HPDE6-E6E7 (cell line): ENCODE data around the gene SLC5A12.

Experiments
- DNase-seq: peaks from one replicate; pipeline ENCODE4 v3.0.0; 2011; ENCODE audit warnings: missing footprints; ENCODE audit errors: extremely low spot score

Gene SLC5A12

DNA sequence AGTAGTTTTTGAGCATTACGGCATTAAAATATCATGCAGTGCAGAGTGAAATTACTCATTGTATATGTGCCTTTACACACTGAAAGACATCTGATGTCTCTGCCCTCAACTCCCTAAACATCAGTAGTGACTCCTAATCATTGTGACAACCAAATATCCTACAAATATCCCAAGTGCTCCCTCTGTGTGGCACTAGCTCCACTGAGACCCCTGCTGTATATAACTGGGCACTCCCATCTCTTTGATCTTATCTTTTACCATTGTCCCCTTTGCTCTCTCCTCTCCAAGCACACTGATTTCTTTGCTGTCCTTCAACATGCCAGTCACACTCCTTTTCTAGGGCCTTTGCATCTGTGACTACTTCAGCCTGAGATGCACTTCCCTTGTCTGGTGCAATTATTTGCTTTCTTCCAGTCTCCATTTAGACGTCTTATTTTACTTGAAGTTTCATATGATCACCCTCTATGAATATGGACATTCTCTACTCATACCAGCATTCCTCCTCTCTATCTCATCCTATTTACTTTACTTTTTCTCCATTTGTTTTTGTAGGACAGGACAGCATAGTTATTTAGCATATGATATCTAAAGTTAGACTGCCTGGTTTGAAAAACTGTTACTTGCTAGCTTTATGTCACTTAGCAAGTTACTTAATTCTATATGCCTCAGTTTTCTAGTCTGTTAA is 2.4 kb downstream of the SLC5A12 start:
- DNase-seq: no peak

DNA sequence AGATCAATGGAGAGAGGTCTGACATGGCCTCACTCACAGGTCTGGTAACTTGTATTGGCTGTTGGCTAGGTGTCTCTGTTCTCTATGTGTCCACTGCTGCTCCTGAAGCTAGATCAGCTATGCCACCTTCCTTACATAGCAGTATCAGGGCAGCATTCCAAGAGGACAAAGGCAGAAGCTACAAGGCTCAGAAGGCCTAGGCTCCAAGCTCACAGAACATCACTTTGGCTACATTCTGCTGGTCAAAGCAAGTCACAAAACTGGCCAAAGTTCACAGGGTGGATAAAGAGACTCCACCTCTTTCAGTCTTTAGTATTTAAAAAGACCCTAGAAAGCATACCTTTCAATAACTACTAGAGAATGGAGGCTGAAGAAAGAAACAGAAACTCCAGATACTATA is 4.1 kb downstream of the SLC5A12 start:
- DNase-seq: no peak

DNA sequence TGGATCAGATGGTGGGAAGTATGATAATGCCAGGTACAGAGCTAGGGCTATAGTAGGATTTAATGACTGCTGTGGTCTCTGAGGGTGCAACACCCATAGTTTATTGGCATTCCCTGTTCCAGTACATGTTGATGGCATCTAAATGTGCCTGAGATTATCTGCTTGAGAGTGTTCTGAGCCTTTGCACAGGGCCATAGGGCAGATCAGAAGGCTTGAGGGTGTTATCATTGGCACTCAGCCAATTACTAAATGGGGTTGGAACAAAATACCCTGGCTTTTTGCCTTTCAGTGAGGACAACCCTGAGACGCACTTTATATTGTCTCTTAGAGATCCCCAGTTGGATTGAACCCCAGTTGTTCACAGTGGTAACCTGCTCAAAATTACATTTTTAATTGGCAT is 6.7 kb downstream of the SLC5A12 start:
- no peak for DNase-seq

DNA sequence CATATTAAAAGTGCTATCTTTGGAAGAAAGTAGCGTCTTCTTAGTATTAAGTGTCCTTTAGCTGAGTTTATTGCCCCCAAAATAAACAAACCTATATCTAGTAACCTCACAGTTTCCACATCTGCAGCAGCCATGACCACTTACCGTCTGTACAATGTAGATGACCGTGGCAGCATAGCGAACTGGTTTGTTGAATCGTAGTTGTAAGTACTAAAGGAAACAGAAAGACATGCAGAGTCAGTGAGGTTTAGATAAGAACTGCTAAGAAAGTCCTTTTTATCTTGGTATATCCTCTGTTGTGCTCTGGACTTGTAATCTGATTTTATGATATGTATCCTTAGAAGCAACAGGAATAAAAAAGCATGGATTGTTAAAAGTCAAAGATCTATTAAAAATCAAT is 9.4 kb downstream of the SLC5A12 start:
- no peak for DNase-seq

DNA sequence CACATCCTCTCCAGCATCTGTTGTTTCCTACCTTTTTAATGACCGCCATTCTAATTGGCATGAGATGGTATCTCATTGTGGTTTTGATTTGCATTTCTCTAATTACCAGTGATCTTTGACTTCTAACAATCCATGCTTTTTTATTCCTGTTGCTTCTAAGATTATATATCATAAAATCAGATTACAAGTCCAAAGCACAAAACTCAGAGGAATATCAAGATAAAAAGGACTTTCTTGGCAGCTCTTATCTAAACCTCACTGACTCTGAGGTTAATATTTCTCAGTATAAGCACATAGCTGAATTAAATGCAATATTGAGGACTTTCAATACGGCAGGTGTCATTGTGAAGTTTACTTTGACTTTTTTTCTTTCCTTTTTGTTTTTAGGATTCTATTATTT is 11.4 kb downstream of the SLC5A12 start:
- DNase-seq: no peak

DNA sequence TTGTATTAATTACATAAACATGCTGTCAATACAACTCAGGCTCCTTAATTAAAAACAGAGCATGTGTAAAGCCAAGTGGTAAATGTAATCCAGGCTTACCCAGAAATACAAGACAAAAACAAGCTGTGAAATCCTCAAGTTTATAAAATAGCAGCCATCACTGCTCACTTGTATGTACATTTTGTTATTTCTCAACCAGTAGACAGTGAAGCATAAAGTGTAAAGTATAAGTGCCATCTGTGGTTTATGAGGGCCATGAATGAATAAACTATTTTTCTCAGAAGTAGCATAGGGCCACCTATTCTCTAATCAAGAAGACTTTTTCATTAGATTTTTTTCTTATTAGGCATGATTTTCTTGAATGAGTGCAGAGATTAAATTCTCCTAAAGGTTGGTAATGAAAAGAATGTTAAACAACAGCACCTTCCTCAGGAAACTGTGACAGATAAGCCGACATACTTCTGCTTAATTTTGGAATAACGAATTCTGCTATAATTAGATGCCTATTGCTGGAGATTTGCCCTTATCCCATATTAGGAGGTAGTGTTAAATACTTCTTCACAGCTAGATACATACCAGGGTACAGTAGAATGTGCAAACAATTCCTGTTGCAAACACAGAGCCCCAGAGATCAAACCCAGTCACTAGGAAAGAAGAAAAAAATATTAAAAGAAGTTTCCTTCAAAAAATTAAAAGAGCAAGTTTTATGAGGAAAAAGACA is 13.0 kb downstream of the SLC5A12 start:
- DNase-seq: no peak

GRCh38 chr11:26706181-26706580 is 15.7 kb downstream of the SLC5A12 start:
- no peak for DNase-seq

- DNase-seq: no peak
Measured at GRCh38 chr11:26704249-26704648, 17.6 kb downstream of the SLC5A12 start.

DNA sequence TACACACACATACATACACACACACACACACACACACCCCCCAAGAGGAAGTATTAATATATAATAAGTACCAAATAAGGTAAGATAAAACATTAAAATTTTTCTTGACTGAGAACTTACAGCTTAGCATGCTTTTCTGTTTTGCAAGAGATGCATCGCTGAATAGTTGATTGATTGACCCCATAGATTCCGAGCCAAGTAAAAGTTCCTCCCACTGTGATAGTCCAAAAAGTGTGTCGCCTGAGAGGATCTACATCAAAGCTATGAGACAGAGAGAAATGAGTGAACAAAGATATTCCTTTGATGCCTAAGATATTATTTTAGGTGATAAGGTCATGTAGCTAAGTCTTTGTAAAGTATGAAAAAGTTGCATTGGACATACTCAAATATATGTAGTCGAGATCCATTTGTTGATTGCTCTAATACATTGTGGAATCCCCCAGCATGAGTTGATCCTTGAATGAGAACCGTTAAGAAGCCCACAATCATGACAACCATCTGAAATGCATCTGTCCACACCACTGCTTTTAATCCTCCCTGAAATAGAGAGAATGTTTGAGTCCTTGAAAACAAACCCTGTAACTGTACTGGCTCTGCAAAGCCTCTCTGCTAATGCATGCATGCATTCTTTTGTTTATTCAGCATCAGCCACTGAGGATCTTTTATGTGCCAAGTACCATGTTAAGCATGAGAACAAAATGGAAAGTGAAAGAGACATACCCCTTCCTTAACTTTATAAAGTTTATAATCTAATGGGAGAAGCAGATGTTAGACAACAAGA is 18.3 kb downstream of the SLC5A12 start:
- DNase-seq: no peak

- no peak for DNase-seq
Measured at GRCh38 chr11:26702406-26702805, 19.5 kb downstream of the SLC5A12 start.

- no peak for DNase-seq
Measured at GRCh38 chr11:26700574-26701235, 21.2 kb downstream of the SLC5A12 start.

GRCh38 chr11:26698224-26698623 is 23.6 kb downstream of the SLC5A12 start:
- no peak for DNase-seq

DNA sequence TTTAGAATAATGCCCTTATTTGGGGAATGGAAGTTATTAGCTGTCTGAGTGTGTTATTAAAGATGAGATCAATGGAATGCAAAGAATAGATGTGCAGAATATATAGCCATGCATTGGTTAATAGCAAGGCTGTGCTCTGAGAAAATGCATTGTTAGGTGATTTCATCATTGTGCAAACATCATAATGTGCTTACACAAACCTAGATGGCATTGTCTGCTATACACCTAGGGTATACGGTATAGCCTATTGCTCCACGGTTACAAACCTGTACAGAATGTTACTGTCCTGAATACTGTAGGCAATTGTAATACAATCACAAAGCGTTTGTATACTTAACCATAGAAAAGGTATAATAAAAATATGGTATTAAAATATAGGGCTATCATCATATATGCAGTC is 25.5 kb downstream of the SLC5A12 start:
- DNase-seq: no peak

DNA sequence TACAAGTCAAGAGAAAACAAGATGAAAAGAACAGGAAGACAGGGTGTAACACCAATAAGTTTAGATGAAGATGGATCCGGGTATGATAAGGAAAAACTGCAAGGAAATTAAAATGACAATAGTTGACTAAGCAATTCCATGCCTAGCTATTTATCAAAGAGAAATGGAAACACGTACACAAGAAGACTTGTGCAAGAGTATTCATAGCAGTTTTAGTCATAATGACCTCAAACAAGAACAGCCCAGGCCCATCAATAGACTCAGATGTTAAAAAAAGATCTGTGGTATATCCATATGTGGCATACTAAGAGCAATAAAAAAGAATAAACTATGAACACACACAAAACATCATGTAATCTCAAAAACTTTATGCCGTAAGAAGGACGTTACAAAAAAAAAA is 33.2 kb downstream of the SLC5A12 start:
- DNase-seq: no peak

- DNase-seq: no peak
Measured at GRCh38 chr11:26687351-26687750, 34.5 kb downstream of the SLC5A12 start.

DNA sequence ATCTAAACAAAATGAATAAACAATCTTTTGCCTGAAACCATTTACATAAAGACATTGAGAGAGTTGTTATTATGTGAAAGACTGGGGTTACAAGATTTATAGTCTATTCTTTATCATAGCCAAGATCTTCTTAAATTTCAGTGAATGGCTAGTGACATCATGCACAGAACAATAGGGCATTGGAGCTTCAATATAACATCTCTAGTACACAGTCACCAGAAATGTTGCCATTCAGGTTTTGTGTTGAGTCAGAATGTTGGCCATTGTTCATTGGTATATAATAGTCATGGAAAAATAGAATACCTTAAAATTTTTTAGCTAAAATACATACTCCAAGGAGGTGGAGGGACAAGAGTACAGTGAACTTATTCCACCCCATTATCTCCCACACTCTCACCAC is 44.3 kb downstream of the SLC5A12 start:
- DNase-seq: peak; percentile 15

- peak; percentile 22 for DNase-seq
Measured at GRCh38 chr11:26676641-26677040, 45.2 kb downstream of the SLC5A12 start.

- DNase-seq: no peak
Measured at GRCh38 chr11:26675233-26675928, 46.5 kb downstream of the SLC5A12 start.

DNA sequence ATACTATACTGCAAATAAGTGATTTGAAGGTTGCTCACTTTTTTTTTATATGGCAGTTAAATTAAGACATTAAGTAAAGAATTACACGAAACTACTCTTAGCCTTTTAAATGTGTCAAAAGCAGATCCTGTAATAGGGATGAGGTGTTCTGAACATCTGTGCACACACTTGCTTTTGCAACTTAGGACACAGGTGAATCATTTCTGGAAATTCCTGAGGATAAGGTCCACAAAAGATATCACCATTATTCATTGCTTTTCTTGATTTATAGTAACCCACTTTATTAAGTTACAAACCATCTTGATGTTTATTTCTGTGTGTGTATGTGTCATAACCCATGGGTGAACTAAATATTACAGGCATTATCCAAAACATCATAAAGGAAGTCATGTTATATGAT is 55.9 kb downstream of the SLC5A12 start:
- no peak for DNase-seq

GRCh38 chr11:26665036-26665435 is 56.8 kb downstream of the SLC5A12 start:
- no peak for DNase-seq

DNA sequence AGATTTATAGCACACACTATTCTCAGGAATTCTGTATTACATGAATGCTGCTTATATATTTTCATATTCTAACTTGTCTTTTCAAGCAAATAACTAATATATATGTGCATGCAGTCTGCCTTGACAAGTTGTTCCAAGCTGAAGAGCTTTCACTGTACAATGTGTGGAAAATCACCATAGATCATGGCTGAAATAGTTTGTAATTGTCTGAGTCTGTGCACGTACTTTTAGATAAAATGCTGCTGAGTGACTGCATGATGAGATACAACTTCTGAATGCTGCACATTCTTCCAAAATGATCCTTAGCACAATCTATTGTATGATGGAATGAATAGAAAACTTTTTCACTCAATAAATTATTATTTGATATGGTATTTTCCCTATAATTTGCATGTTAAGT is 58.9 kb downstream of the SLC5A12 start:
- DNase-seq: no peak

- no peak for DNase-seq
Measured at GRCh38 chr11:26655287-26655686, 66.6 kb downstream of the SLC5A12 start.
